Measurements from ENCODE around the gene KCNA5.

- no peak for TF ChIP-seq CTCF (optimal IDR thresholded peaks at IDR 0.05 in 1 of 3, IDR thresholded peaks at IDR 0.05 in 1 of 3, conservative IDR thresholded peaks at IDR 0.05 in 1 of 3; ENCODE audit: extremely low read depth in 1 of 3, insufficient read depth in 2 of 3, low read length in 3 of 3)
- TF ChIP-seq EZH2 (IDR thresholded peaks at IDR 0.05; ENCODE audit: low read length), result no peak
These were observed 24.4 kb downstream of the KCNA5 start for GRCh38 chr12:5068126-5068525.

Data from keratinocyte (primary cell).